Panc1 (cell line): ENCODE measurements around the gene GNAQ. TPM values are rescaled to one million over a fixed set of nuclear protein-coding genes. Genes with fewer than 3 reads are reported as not detected.

Source experiments
- ATAC-seq: fragments of 200-7000 bp; cut with Tn5 transposase; 2 replicates; pipeline ENCODE4 v1.9.1; 2020; ENCODE audit warnings: mild to moderate bottlenecking, moderate library complexity
- BruUV-seq: library from RNA; stranded (reverse); fragments of 400-500 nt; replicated peaks from 2 replicates; lab custom pipeline; 2021; lab: Mats Ljungman, UMichigan
- CTCF ChIA-PET: fragments of 300-600 bp; sonication (Branson Sonifier 250); formaldehyde crosslinking; loops from one replicate; lab custom pipeline; 2022; ENCODE audit warnings: antibody characterized with exemption; lab: Charles Lee
- POLR2A ChIA-PET: fragments of 300-600 bp; sonication (Branson Sonifier 250); formaldehyde crosslinking; loops from one replicate; lab custom pipeline; 2022; ENCODE audit warnings: antibody characterized with exemption; lab: Charles Lee
- DNase-seq: peaks from one replicate; pipeline ENCODE4 v3.0.0-alpha.2; 2010; ENCODE audit warnings: low read depth, low spot score
- H3K27ac ChIP-seq: 2 replicates; pipeline ENCODE4 v1.5.1; 2011; ENCODE audit warnings: mild to moderate bottlenecking, low read length, inconsistent platforms
- H3K27me3 ChIP-seq: fragments of 200-500 bp; sonication (Bioruptor generic); 2 replicates; pipeline ENCODE4 v1.6.0; 2014; ENCODE audit warnings: low read length, inconsistent platforms; ENCODE audit not compliant: control insufficient read depth, insufficient read depth
- H3K36me3 ChIP-seq: fragments of 200-500 bp; sonication (Bioruptor generic); 2 replicates; pipeline ENCODE4 v1.5.1; 2014; ENCODE audit warnings: inconsistent platforms, mild to moderate bottlenecking, low read length, moderate library complexity; ENCODE audit not compliant: control insufficient read depth, insufficient read depth
- H3K4me1 ChIP-seq: 2 replicates; pipeline ENCODE4 v1.5.1; 2011; ENCODE audit warnings: inconsistent platforms, mild to moderate bottlenecking, low read length, moderate library complexity; ENCODE audit not compliant: control insufficient read depth, insufficient read depth
- H3K4me3 ChIP-seq, 2 experiments: 2 replicates each; pipeline ENCODE4 v1.5.1; 2011 to 2012; ENCODE audit warnings: low read depth in 2 of 2, low read length in 2 of 2, mild to moderate bottlenecking in 2 of 2, inconsistent platforms in 1 of 2, moderate library complexity in 1 of 2
- H3K9me3 ChIP-seq: fragments of 200-500 bp; sonication (Bioruptor generic); 2 replicates; pipeline ENCODE4 v1.5.1; 2014; ENCODE audit warnings: low read depth, mild to moderate bottlenecking, inconsistent platforms, low read length, moderate library complexity; ENCODE audit not compliant: control insufficient read depth, insufficient read depth
- POLR2AphosphoS5 ChIP-seq: IDR thresholded peaks from 2 replicates; pipeline ENCODE4 v1.6.1; 2012; ENCODE audit warnings: mild to moderate bottlenecking, low read depth, low read length, moderate library complexity
- SIN3A ChIP-seq: IDR thresholded peaks from 2 replicates; pipeline ENCODE4 v1.6.1; 2012; ENCODE audit warnings: low read depth, mild to moderate bottlenecking, low read length, moderate library complexity, borderline replicate concordance; ENCODE audit not compliant: insufficient read depth
- TCF7L2 ChIP-seq: IDR thresholded peaks from 2 replicates; pipeline ENCODE4 v1.6.1; 2011; ENCODE audit warnings: mild to moderate bottlenecking, low read depth, low read length, inconsistent platforms
- in situ Hi-C: cut with HindIII; loops from 2 replicates; pipeline ENCODE4 v1.10.0; 2016; ENCODE audit warnings: low sequenced_read_pairs, low pct_unique_long_range_greater_than_20kb
- intact Hi-C: fragments of 100-400 bp; cut with micrococcal nuclease; formaldehyde crosslinking; loops from one replicate; pipeline ENCODE4 v1.10.0; 2022; ENCODE audit not compliant: unreplicated experiment
- total RNA-seq: library from RNA; stranded (reverse); gene quantifications from one replicate; pipeline ENCODE4 v1.2.1, GENCODE V29; 2021; ENCODE audit not compliant: unreplicated experiment
- TF ChIP-seq, protein P1 (sequence below): fragments of 450-650 bp; IDR thresholded peaks from 2 replicates; pipeline ENCODE4 v1.5.1; 2017; ENCODE audit warnings: mild to moderate bottlenecking
- TF ChIP-seq, protein P2 (sequence below), 2 experiments: IDR thresholded peaks; 2 replicates each; pipeline ENCODE4 v1.6.1; 2011 to 2012; ENCODE audit warnings: low read depth in 2 of 2, control low read depth in 1 of 2, low read length in 1 of 2, mild to moderate bottlenecking in 1 of 2, moderate library complexity in 1 of 2; ENCODE audit not compliant: insufficient read depth in 1 of 2

Gene GNAQ
- total RNA-seq, 1 experiment from 2014 or later = 34.5 TPM

DNA sequence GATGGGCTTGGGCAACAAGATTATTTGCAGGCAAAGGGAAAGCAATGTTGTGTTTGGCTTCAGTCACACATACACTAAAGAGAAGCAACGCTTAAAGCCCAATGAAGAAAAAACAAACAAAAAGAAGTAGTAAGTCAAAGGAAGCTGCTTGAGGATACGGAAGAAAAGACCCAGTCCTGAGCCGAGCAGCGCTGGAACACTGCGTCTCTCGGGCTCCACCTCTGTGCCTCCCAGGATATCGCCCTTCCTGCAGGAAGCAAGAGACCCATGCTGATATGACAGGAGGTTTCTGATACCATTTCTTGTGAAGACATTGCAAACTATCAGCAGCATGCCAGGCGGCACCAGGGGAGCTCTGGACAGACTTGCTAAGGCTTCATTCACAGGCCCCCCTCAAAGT is 9.9 kb downstream of the GNAQ start:
- TF ChIP-seq, protein P1, sequence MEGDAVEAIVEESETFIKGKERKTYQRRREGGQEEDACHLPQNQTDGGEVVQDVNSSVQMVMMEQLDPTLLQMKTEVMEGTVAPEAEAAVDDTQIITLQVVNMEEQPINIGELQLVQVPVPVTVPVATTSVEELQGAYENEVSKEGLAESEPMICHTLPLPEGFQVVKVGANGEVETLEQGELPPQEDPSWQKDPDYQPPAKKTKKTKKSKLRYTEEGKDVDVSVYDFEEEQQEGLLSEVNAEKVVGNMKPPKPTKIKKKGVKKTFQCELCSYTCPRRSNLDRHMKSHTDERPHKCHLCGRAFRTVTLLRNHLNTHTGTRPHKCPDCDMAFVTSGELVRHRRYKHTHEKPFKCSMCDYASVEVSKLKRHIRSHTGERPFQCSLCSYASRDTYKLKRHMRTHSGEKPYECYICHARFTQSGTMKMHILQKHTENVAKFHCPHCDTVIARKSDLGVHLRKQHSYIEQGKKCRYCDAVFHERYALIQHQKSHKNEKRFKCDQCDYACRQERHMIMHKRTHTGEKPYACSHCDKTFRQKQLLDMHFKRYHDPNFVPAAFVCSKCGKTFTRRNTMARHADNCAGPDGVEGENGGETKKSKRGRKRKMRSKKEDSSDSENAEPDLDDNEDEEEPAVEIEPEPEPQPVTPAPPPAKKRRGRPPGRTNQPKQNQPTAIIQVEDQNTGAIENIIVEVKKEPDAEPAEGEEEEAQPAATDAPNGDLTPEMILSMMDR = no peak
- TF ChIP-seq SIN3A = no peak
- TF ChIP-seq TCF7L2 = no peak
- no peak for TF ChIP-seq POLR2AphosphoS5
- TF ChIP-seq, protein P2, sequence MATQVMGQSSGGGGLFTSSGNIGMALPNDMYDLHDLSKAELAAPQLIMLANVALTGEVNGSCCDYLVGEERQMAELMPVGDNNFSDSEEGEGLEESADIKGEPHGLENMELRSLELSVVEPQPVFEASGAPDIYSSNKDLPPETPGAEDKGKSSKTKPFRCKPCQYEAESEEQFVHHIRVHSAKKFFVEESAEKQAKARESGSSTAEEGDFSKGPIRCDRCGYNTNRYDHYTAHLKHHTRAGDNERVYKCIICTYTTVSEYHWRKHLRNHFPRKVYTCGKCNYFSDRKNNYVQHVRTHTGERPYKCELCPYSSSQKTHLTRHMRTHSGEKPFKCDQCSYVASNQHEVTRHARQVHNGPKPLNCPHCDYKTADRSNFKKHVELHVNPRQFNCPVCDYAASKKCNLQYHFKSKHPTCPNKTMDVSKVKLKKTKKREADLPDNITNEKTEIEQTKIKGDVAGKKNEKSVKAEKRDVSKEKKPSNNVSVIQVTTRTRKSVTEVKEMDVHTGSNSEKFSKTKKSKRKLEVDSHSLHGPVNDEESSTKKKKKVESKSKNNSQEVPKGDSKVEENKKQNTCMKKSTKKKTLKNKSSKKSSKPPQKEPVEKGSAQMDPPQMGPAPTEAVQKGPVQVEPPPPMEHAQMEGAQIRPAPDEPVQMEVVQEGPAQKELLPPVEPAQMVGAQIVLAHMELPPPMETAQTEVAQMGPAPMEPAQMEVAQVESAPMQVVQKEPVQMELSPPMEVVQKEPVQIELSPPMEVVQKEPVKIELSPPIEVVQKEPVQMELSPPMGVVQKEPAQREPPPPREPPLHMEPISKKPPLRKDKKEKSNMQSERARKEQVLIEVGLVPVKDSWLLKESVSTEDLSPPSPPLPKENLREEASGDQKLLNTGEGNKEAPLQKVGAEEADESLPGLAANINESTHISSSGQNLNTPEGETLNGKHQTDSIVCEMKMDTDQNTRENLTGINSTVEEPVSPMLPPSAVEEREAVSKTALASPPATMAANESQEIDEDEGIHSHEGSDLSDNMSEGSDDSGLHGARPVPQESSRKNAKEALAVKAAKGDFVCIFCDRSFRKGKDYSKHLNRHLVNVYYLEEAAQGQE (IDR thresholded peaks at IDR 0.05; ENCODE audit: insufficient read depth in 1 of 2, low read depth in 2 of 2, low read length in 1 of 2) = no peak
- in situ Hi-C loops = no loop called here
- intact Hi-C loops = no loop called here
- H3K9me3 ChIP-seq = no peaks in the 10 kb centered on the region
- BruUV-seq = no TSS peak
- H3K27me3 ChIP-seq = no peaks in the 10 kb centered on the region
- ChIA-PET CTCF (no interaction called here), POLR2A (interaction anchor here (0.6 kb wide), 1 partner anchor 11 kb away, joined by 3 read pairs; no protein-coding TSS in a partner anchor)
- no peak overlapping the region for H3K27ac ChIP-seq
- H3K36me3 ChIP-seq = no peaks in the 10 kb centered on the region
- no peak overlapping the region for H3K4me3 ChIP-seq
- no peak for DNase-seq
- H3K4me1 ChIP-seq = no peaks in the 10 kb centered on the region
- no peak for ATAC-seq

DNA sequence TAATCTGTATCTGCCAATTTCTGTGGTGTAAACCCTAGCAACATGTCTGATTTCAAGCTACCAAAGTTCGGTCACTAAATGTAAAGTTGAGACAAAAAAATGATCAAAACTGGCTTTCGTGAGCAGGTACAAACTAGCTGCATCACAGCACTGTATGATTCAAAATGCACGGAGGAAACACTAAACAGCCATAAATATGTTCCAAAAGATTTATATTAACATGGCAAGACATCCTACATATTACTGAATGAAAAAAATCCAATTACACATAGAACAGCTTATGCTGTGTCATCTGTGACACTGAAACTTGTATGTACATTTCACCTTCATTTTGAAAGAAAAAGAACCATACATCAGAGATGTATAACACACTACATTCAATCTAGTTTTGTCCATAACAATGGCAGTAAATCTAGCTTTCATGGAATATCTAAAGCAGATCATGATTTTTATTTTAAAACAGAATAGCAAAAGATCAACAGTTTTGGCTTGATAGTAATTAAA is 14.4 kb downstream of the GNAQ start:
- H3K27ac ChIP-seq = no peak overlapping the region
- ChIA-PET POLR2A (no interaction called here), CTCF (no interaction called here)
- BruUV-seq = no TSS peak
- in situ Hi-C loops (no loop called here), intact Hi-C loops (no loop called here)
- ATAC-seq = no peak
- TF ChIP-seq SIN3A = no peak
- TF ChIP-seq, protein P1 = no peak
- TF ChIP-seq, protein P2 (IDR thresholded peaks at IDR 0.05; ENCODE audit: insufficient read depth in 1 of 2, low read depth in 2 of 2, low read length in 1 of 2) = no peak
- TF ChIP-seq TCF7L2 = no peak
- no peak for TF ChIP-seq POLR2AphosphoS5
- no peaks in the 10 kb centered on the region for H3K9me3 ChIP-seq
- H3K4me1 ChIP-seq = no peaks in the 10 kb centered on the region
- H3K27me3 ChIP-seq = no peaks in the 10 kb centered on the region
- H3K4me3 ChIP-seq = no peak overlapping the region
- DNase-seq = no peak
- no peaks in the 10 kb centered on the region for H3K36me3 ChIP-seq
